ENCODE results near the gene PRM2.

PRM2 gene

DNA sequence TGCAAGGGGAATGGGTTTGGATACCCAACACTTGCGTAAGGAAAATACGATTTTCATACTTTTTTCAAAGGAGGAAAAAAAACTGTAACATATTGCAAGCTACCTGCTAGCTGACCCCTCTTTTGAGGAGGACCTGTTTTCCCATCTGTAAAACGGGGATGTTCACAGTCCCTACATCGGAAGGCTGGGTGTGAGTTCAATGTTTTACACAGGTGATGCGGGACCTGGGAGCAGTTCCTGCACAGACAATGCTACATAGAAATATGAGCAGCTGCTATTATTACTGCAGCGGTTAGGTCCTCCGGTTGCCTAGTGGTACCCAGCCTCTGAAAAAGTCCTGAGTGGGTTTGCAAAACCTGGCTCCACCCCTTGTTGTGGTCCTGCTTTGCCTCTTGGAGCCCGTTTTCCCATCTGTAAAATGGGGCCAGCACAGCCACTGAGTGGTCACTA is 23.8 kb downstream of the PRM2 start (continued):
- TF ChIP-seq REST (tag by site-specific recombination; IDR thresholded peaks at IDR 0.05) (no peak), GFI1B (tag by site-specific recombination; IDR thresholded peaks at IDR 0.05) (no peak), KLF17 (tag by site-specific recombination; IDR thresholded peaks at IDR 0.05) (no peak), ZNF555 (tag by site-specific recombination; conservative IDR thresholded peaks at IDR 0.05) (no peak), ZNF112 (tag by site-specific recombination; IDR thresholded peaks at IDR 0.05) (no peak), ZNF324 (tag by site-specific recombination; IDR thresholded peaks at IDR 0.05) (no peak), ZNF677 (tag by site-specific recombination; IDR thresholded peaks at IDR 0.05) (no peak), ZNF426 (tag by site-specific recombination; IDR thresholded peaks at IDR 0.05) (no peak), KLF8 (tag by site-specific recombination; IDR thresholded peaks at IDR 0.05) (no peak), ZNF174 (tag by site-specific recombination; IDR thresholded peaks at IDR 0.05) (no peak), ZNF404 (tag by site-specific recombination; IDR thresholded peaks at IDR 0.05) (no peak)

DNA sequence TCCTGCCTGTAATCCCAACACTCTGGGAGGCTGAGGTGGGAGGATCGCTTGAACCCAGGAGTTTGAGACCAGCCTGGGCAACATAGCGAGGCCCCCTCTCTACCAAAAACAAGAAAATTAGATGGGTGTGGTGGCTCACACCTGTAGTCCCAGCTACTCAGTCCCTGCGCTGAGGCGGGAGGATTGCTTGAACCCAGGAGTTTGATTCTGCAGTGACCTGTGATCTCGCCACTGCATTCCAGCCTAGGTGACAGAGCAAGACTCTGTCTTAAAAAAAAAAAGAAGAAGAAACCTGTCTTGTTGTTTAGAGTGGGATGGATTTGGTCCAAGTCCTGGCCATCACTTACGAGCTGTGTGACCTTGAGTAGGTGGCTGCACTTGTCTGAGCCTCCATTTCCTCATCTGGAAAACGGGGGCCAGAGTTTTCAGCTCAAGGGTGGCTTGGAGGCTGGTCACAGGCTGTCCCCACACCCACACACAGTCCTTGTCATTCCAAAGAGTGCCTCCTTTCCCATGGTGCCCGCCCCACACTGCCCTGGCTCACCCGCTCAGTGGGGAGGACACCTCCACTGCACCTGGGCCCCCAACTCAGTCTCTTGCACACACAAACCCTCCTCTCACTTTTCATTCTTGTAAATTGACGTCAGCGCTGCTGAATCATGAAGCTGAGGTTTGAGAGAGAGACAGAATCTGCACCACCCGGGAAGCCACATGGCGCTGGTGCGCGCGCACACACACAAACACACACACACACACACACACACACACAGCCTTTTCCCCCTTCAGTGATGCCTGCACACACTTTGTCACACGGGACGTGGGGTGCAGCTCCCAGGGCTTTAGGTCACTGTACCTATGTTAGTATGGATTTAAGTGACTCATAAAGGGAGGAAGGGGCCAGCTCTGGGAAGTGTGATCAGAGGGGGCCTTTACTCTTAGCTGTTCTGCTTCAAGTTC is 24.5 kb downstream of the PRM2 start:
- H3K27ac ChIP-seq (ENCODE audit: extremely low read depth, low read depth, low read length), result no peak overlapping the region
- H3K4me1 ChIP-seq (ENCODE audit: control insufficient read depth, insufficient read depth, low read length), result peaks cover 2% of the 10 kb centered on the region; the same call in 1 of the 2 replicates
- CTCF ChIA-PET, result interaction anchor here (1.6 kb wide), 1 partner anchor 298 kb away, joined by 5 read pairs; no protein-coding TSS in a partner anchor
- H3K36me3 ChIP-seq (ENCODE audit: control insufficient read depth in 2 of 2, insufficient read depth in 1 of 2, low read length in 2 of 2), result no peaks in the 10 kb centered on the region
- TF ChIP-seq ZFHX2 (tag by site-specific recombination; conservative IDR thresholded peaks at IDR 0.05) (peak; percentile 78), ZBTB21 (tag by site-specific recombination; IDR thresholded peaks at IDR 0.05) (peak; percentile 71), KLF9 (tag by site-specific recombination; IDR thresholded peaks at IDR 0.05; ENCODE audit: low read depth) (no peak), RBAK (tag by site-specific recombination; IDR thresholded peaks at IDR 0.05) (no peak), BCL11B (tag by site-specific recombination; IDR thresholded peaks at IDR 0.05; ENCODE audit: low read depth) (no peak), ZNF76 (tag by site-specific recombination; IDR thresholded peaks at IDR 0.05; ENCODE audit: borderline replicate concordance, low read depth) (no peak), EGR2 (tag by site-specific recombination; IDR thresholded peaks at IDR 0.05; ENCODE audit: low read depth) (peak; percentile 60; the same call in 1 of the 2 replicates), FEZF1 (tag by site-specific recombination; IDR thresholded peaks at IDR 0.05) (no peak), GLIS1 (tag by site-specific recombination; IDR thresholded peaks at IDR 0.05) (peak; percentile 49), ZNF211 (tag by site-specific recombination; IDR thresholded peaks at IDR 0.05; ENCODE audit: low read depth) (no peak), SETDB1 (IDR thresholded peaks at IDR 0.05; ENCODE audit: insufficient read length, low read length) (no peak), ZFP41 (tag by site-specific recombination; IDR thresholded peaks at IDR 0.05; ENCODE audit: borderline replicate concordance) (no peak), ZNF248 (tag by site-specific recombination; IDR thresholded peaks at IDR 0.05) (no peak), YY2 (tag by site-specific recombination; IDR thresholded peaks at IDR 0.05) (no peak), SP7 (tag by site-specific recombination; IDR thresholded peaks at IDR 0.05) (0 out of 2 replicates have a peak, but pooled peaks have one; percentile 17), GLIS2 (tag by site-specific recombination; IDR thresholded peaks at IDR 0.05) (no peak)
- TF ChIP-seq, protein P1, sequence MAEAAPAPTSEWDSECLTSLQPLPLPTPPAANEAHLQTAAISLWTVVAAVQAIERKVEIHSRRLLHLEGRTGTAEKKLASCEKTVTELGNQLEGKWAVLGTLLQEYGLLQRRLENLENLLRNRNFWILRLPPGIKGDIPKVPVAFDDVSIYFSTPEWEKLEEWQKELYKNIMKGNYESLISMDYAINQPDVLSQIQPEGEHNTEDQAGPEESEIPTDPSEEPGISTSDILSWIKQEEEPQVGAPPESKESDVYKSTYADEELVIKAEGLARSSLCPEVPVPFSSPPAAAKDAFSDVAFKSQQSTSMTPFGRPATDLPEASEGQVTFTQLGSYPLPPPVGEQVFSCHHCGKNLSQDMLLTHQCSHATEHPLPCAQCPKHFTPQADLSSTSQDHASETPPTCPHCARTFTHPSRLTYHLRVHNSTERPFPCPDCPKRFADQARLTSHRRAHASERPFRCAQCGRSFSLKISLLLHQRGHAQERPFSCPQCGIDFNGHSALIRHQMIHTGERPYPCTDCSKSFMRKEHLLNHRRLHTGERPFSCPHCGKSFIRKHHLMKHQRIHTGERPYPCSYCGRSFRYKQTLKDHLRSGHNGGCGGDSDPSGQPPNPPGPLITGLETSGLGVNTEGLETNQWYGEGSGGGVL (tag by site-specific recombination; IDR thresholded peaks at IDR 0.05), result peak; percentile 47; the same call in 1 of the 2 replicates
- TF ChIP-seq, protein P2, sequence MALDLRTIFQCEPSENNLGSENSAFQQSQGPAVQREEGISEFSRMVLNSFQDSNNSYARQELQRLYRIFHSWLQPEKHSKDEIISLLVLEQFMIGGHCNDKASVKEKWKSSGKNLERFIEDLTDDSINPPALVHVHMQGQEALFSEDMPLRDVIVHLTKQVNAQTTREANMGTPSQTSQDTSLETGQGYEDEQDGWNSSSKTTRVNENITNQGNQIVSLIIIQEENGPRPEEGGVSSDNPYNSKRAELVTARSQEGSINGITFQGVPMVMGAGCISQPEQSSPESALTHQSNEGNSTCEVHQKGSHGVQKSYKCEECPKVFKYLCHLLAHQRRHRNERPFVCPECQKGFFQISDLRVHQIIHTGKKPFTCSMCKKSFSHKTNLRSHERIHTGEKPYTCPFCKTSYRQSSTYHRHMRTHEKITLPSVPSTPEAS (tag by site-specific recombination; IDR thresholded peaks at IDR 0.05), result peak; percentile 63
- H3K4me3 ChIP-seq (ENCODE audit: low read depth, low read length), result no peak overlapping the region
- POLR2A ChIA-PET, result interaction anchor here (0.5 kb wide), 1 partner anchor 95 kb away, joined by 6 read pairs; no protein-coding TSS in a partner anchor
- H3K9me3 ChIP-seq (ENCODE audit: control insufficient read depth, insufficient read depth, low read depth, low read length), result no peaks in the 10 kb centered on the region

Measured in HEK293 (cell line).